Activated CD8-positive, alpha-beta T cell treated with anti-CD3 and anti-CD28 coated beads for 36 hours (primary cell): ENCODE data around the gene BAZ1B. TPM values are rescaled to one million over a fixed set of nuclear protein-coding genes. Genes with fewer than 3 reads are reported as not detected.
A peak's percentile ranks its signal among the peaks of the same experiment; 100 is the strongest.
"Not testable (repeated sequence)": the region's sequence is repeated elsewhere in the genome, so short reads cannot be mapped to it uniquely, and the experiment has no call there.

Experiments used
- ATAC-seq: fragments of 200-7000 bp; cut with Tn5 transposase; one replicate; pipeline ENCODE4 v1.10.0; 2021; ENCODE audit warnings: mild to moderate bottlenecking, moderate library complexity
- CTCF ChIA-PET: fragments of 350-600 bp; sonication (Branson Sonifier 250); formaldehyde crosslinking; loops from one replicate; lab custom pipeline; 2021; ENCODE audit warnings: antibody characterized with exemption; lab: Charles Lee
- POLR2A ChIA-PET: fragments of 350-600 bp; sonication (Branson Sonifier 250); formaldehyde crosslinking; loops from one replicate; lab custom pipeline; 2021; ENCODE audit warnings: antibody characterized with exemption; lab: Charles Lee
- DNase-seq: peaks from one replicate; pipeline ENCODE4 v3.0.0-alpha.2; 2020
- H3K27ac Mint-ChIP-seq: one replicate; pipeline ENCODE4 v1.8.0; 2021; ENCODE audit warnings: mild to moderate bottlenecking, mixed read lengths
- H3K27me3 Mint-ChIP-seq: one replicate; pipeline ENCODE4 v1.8.0; 2021; ENCODE audit warnings: mixed read lengths
- H3K36me3 Mint-ChIP-seq: one replicate; pipeline ENCODE4 v1.8.0; 2021; ENCODE audit warnings: low read depth, mixed read lengths
- H3K4me1 Mint-ChIP-seq: one replicate; pipeline ENCODE4 v1.8.0; 2021; ENCODE audit warnings: low read depth, mixed read lengths
- H3K4me3 Mint-ChIP-seq: one replicate; pipeline ENCODE4 v1.8.0; 2021; ENCODE audit warnings: mild to moderate bottlenecking, moderate library complexity, mixed read lengths
- H3K9me3 Mint-ChIP-seq: one replicate; pipeline ENCODE4 v1.8.0; 2021; ENCODE audit warnings: mixed read lengths
- intact Hi-C: fragments of 100-400 bp; cut with micrococcal nuclease; formaldehyde crosslinking; loops from one replicate; pipeline ENCODE4 v1.10.0; 2022
- total RNA-seq, 2 experiments: library from RNA; stranded (reverse); gene quantifications; one replicate each; pipeline ENCODE4 v1.2.3, GENCODE V29; 2021
- TF ChIP-seq, protein P1 (sequence below): fragments of 200-600 bp; IDR thresholded peaks from one replicate; pipeline ENCODE4 v1.8.0; 2022; ENCODE audit warnings: antibody characterized with exemption, mild to moderate bottlenecking

Gene BAZ1B
- total RNA-seq, 2 experiments from 2014 or later, result 82.4 to 82.6 TPM

- Mint-ChIP-seq H3K9me3 (no peaks in the 10 kb centered on the region), H3K36me3 (peaks cover 23% of the 10 kb centered on the region), H3K27ac (peak overlapping the region; percentile 67), H3K27me3 (no peaks in the 10 kb centered on the region), H3K4me3 (peak overlapping the region; percentile 88), H3K4me1 (peaks cover 41% of the 10 kb centered on the region)
- POLR2A ChIA-PET, result interaction anchor here (1.0 to 3.4 kb wide), 5 partner anchors 9 to 34 kb away, joined by 3 to 31 read pairs (median 5); partner anchors contain the start of gene BAZ1B
- ATAC-seq, result no peak
- no peak for DNase-seq
- CTCF ChIA-PET, result interaction anchor here (0.9 kb wide), 1 partner anchor 299 kb away, joined by 3 read pairs; no protein-coding TSS in a partner anchor
- intact Hi-C loops, result no loop called here
- TF ChIP-seq, protein P1, sequence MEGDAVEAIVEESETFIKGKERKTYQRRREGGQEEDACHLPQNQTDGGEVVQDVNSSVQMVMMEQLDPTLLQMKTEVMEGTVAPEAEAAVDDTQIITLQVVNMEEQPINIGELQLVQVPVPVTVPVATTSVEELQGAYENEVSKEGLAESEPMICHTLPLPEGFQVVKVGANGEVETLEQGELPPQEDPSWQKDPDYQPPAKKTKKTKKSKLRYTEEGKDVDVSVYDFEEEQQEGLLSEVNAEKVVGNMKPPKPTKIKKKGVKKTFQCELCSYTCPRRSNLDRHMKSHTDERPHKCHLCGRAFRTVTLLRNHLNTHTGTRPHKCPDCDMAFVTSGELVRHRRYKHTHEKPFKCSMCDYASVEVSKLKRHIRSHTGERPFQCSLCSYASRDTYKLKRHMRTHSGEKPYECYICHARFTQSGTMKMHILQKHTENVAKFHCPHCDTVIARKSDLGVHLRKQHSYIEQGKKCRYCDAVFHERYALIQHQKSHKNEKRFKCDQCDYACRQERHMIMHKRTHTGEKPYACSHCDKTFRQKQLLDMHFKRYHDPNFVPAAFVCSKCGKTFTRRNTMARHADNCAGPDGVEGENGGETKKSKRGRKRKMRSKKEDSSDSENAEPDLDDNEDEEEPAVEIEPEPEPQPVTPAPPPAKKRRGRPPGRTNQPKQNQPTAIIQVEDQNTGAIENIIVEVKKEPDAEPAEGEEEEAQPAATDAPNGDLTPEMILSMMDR, result no peak
Observed at GRCh38 chr7:73555411-73555982, 33.4 kb upstream of the BAZ1B start.

DNA sequence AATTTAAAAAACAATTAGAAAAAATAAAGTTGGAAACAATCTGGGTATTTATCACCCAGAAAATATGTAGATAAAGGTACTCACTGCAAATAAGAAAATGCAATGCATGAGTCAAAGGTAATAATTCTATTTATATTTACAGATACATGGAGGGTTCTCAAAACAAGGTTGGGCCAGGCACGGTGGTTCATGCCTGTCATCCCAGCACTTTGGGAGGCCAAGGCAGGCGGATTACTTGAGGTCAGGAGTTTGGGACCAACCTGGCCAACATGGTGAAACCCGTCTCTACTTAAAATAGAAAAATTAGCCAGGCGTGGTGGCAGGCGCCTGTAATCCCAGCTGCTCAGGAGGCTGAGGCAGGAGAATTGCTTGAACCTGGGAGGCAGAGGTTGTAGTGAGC is 28.0 kb upstream of the BAZ1B start:
- H3K36me3 Mint-ChIP-seq, result peaks cover 26% of the 10 kb centered on the region
- ChIA-PET POLR2A (interaction anchor here (1.3 kb wide), 1 partner anchor 12 kb away, joined by 4 read pairs; no protein-coding TSS in a partner anchor), CTCF (interaction anchor here (0.9 to 1.3 kb wide), 2 partner anchors 22 to 57 kb away, joined by 4 read pairs; no protein-coding TSS in a partner anchor)
- intact Hi-C loops, H3K27me3 Mint-ChIP-seq, ATAC-seq, H3K4me3 Mint-ChIP-seq, H3K9me3 Mint-ChIP-seq, DNase-seq, H3K27ac Mint-ChIP-seq: not testable (repeated sequence)
- peaks cover 40% of the 10 kb centered on the region for H3K4me1 Mint-ChIP-seq

DNA sequence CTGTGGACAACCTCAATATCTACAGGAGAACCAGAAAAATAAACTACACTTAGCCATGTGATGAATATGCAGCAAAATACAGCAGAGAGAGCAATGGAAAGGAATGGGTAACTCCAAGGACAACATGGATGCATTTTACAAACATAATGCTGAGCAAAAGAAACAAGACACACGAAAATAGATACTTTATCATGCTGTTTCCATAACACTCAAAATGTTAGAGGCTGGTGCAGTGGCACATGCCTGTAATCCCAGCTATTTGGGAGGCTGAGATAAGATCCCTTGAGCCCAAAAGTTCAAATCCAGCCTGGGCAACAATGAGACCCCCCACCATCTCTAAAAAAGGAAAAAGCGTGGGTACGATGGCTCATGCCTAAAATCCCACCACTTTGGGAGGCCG is 27.1 kb upstream of the BAZ1B start:
- ATAC-seq, result no peak
- ChIA-PET POLR2A (interaction anchor here (1.2 to 1.3 kb wide), 3 partner anchors 11 to 35 kb away, joined by 4 read pairs; partner anchors contain the start of gene BAZ1B), CTCF (interaction anchor here (0.9 to 1.3 kb wide), 2 partner anchors 21 to 58 kb away, joined by 4 read pairs; no protein-coding TSS in a partner anchor)
- H3K9me3 Mint-ChIP-seq, result no peaks in the 10 kb centered on the region
- no peaks in the 10 kb centered on the region for H3K27me3 Mint-ChIP-seq
- intact Hi-C loops, result no loop called here
- peaks cover 31% of the 10 kb centered on the region for H3K4me1 Mint-ChIP-seq
- TF ChIP-seq, protein P1, result no peak
- H3K36me3 Mint-ChIP-seq, result peaks cover 21% of the 10 kb centered on the region
- H3K4me3 Mint-ChIP-seq, result no peak overlapping the region
- DNase-seq, result no peak
- H3K27ac Mint-ChIP-seq, result no peak overlapping the region

DNA sequence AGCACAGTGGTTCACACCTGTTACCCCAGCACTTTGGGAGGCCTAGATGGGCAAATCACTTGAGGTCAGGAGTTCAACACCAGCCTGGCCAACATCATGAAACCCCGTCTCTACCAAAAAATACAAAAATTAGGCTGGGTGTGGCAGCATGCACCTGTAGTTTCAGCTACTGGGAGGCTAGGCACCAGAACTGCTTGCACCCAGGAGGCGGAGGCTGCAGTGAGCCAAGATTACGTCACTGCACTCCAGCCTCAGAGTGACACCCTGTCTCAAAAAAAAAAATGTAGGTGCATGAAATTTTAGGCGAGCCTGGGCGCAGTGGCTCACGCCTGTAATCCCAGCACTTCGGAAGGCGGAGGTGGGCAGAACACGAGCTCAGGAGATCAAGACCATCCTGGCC is 25.7 kb upstream of the BAZ1B start:
- ChIA-PET POLR2A (interaction anchor here (0.6 to 2.0 kb wide), 7 partner anchors 9 to 332 kb away, joined by 3 to 7 read pairs (median 3); partner anchors contain the start of genes BAZ1B and BCL7B), CTCF (interaction anchor here (1.4 kb wide), 1 partner anchor 96 kb away, joined by 3 read pairs; no protein-coding TSS in a partner anchor)
- H3K27me3 Mint-ChIP-seq, result no peaks in the 10 kb centered on the region
- H3K4me1 Mint-ChIP-seq, result peaks cover 27% of the 10 kb centered on the region
- peaks cover 26% of the 10 kb centered on the region for H3K36me3 Mint-ChIP-seq
- no peak overlapping the region for H3K27ac Mint-ChIP-seq
- intact Hi-C loops, result no loop called here
- DNase-seq (no peak), ATAC-seq (no peak)
- no peak overlapping the region for H3K4me3 Mint-ChIP-seq
- TF ChIP-seq, protein P1, result no peak
- H3K9me3 Mint-ChIP-seq, result no peaks in the 10 kb centered on the region

GRCh38 chr7:73544678-73545077 is 22.6 kb upstream of the BAZ1B start:
- no peaks in the 10 kb centered on the region for H3K9me3 Mint-ChIP-seq
- peaks cover 21% of the 10 kb centered on the region for H3K4me1 Mint-ChIP-seq
- H3K27me3 Mint-ChIP-seq, result no peaks in the 10 kb centered on the region
- ChIA-PET CTCF (no interaction called here), POLR2A (interaction anchor here (0.6 to 0.7 kb wide), 2 partner anchors 23 to 44 kb away, joined by 3 to 5 read pairs; no protein-coding TSS in a partner anchor)
- ATAC-seq (no peak), DNase-seq (no peak)
- no peak overlapping the region for H3K27ac Mint-ChIP-seq
- peaks cover 31% of the 10 kb centered on the region for H3K36me3 Mint-ChIP-seq
- TF ChIP-seq, protein P1, result no peak
- no peak overlapping the region for H3K4me3 Mint-ChIP-seq
- intact Hi-C loops, result no loop called here
